ENCODE data around the gene CRYBA1. TPM values are rescaled to one million over a fixed set of nuclear protein-coding genes. Genes with fewer than 3 reads are reported as not detected.
"Not testable (repeated sequence)": the region's sequence is repeated elsewhere in the genome, so short reads cannot be mapped to it uniquely, and the experiment has no call there.

CRYBA1 gene
- not detected for polyA plus RNA-seq
- long read RNA-seq, donor 1 = 0 reads
- long read RNA-seq, donor 2 = 0 reads
- long read RNA-seq, donor 3 = 0 reads
- long read RNA-seq, donor 4 = 0 reads
- long read RNA-seq, donor 5 = 0 reads
- long read RNA-seq, donor 6 = 0 reads
- long read RNA-seq, donor 7 = 0 reads
- long read RNA-seq, donor 8 = 0 reads
- long read RNA-seq, donor 9 = 0 reads
- long read RNA-seq, donor 10 = 0 reads
- long read RNA-seq, donor 11 = 0 reads

GRCh38 chr17:29246628-29247027 is at the start of gene CRYBA1:
Gene CRYBA1, plus strand, starts transcription at chr17:29246859. Its CDS starts 5 bp downstream, at chr17:29246864.
- no peaks in the 10 kb centered on the region for H3K4me1 ChIP-seq (ENCODE audit: control insufficient read depth, insufficient read depth, low read length)
- no peaks in the 10 kb centered on the region for H3K36me3 ChIP-seq (ENCODE audit: control insufficient read depth, insufficient read depth, low read length)
- no CpG with 5 or more reads among the region's 1 CpG for WGBS (ENCODE audit: insufficient coverage, low lambda C conversion rate)
- H3K4me3 ChIP-seq (ENCODE audit: low read length) = no peak within 1 kb of the TSS
- H3K27ac ChIP-seq (ENCODE audit: low read length) = no peak within 1 kb of the TSS
- no peaks in the 10 kb centered on the region for H3K27me3 ChIP-seq (ENCODE audit: control insufficient read depth, insufficient read depth, low read length)
- no peaks in the 10 kb centered on the region for H3K9me3 ChIP-seq (ENCODE audit: control insufficient read depth, low read depth, low read length)
- DNase-seq = no peak

- Histone ChIP-seq H3K4me1 (ENCODE audit: control insufficient read depth, insufficient read depth, low read length) (no peaks in the 10 kb centered on the region), H3K27me3 (ENCODE audit: control insufficient read depth, insufficient read depth, low read length) (no peaks in the 10 kb centered on the region), H3K36me3 (ENCODE audit: control insufficient read depth, insufficient read depth, low read length) (no peaks in the 10 kb centered on the region), H3K9me3 (ENCODE audit: control insufficient read depth, low read depth, low read length) (no peaks in the 10 kb centered on the region), H3K27ac (ENCODE audit: low read length) (no peak overlapping the region), H3K4me3 (ENCODE audit: low read length) (no peak overlapping the region)
- WGBS (ENCODE audit: insufficient coverage, low lambda C conversion rate) = no CpG with 5 or more reads among the region's 16 CpGs
- DNase-seq = no peak
Measured at GRCh38 chr17:29197516-29198272, 49.0 kb upstream of the CRYBA1 start.

GRCh38 chr17:29204068-29204804 is 42.4 kb upstream of the CRYBA1 start:
- not testable (repeated sequence) for H3K36me3 ChIP-seq (ENCODE audit: control insufficient read depth, insufficient read depth, low read length); DNase-seq; H3K4me3 ChIP-seq (ENCODE audit: low read length); H3K4me1 ChIP-seq (ENCODE audit: control insufficient read depth, insufficient read depth, low read length); H3K27me3 ChIP-seq (ENCODE audit: control insufficient read depth, insufficient read depth, low read length); H3K9me3 ChIP-seq (ENCODE audit: control insufficient read depth, low read depth, low read length); H3K27ac ChIP-seq (ENCODE audit: low read length)
- 100% methylated on average over 2 of the region's 16 CpGs for WGBS (ENCODE audit: insufficient coverage, low lambda C conversion rate)

- no peaks in the 10 kb centered on the region for H3K9me3 ChIP-seq (ENCODE audit: control insufficient read depth, low read depth, low read length)
- H3K4me3 ChIP-seq (ENCODE audit: low read length) = no peak overlapping the region
- WGBS (ENCODE audit: insufficient coverage, low lambda C conversion rate) = 60% methylated on average over 1 of the region's 2 CpGs
- no peak overlapping the region for H3K27ac ChIP-seq (ENCODE audit: low read length)
- H3K27me3 ChIP-seq (ENCODE audit: control insufficient read depth, insufficient read depth, low read length) = no peaks in the 10 kb centered on the region
- no peaks in the 10 kb centered on the region for H3K4me1 ChIP-seq (ENCODE audit: control insufficient read depth, insufficient read depth, low read length)
- DNase-seq = no peak
- no peaks in the 10 kb centered on the region for H3K36me3 ChIP-seq (ENCODE audit: control insufficient read depth, insufficient read depth, low read length)
Measured at GRCh38 chr17:29205047-29205446, 41.6 kb upstream of the CRYBA1 start.

GRCh38 chr17:29207975-29208374 is 38.7 kb upstream of the CRYBA1 start:
- H3K27ac ChIP-seq (ENCODE audit: low read length) = no peak overlapping the region
- no peaks in the 10 kb centered on the region for H3K27me3 ChIP-seq (ENCODE audit: control insufficient read depth, insufficient read depth, low read length)
- H3K36me3 ChIP-seq (ENCODE audit: control insufficient read depth, insufficient read depth, low read length) = no peaks in the 10 kb centered on the region
- H3K9me3 ChIP-seq (ENCODE audit: control insufficient read depth, low read depth, low read length) = no peaks in the 10 kb centered on the region
- no peak for DNase-seq
- H3K4me1 ChIP-seq (ENCODE audit: control insufficient read depth, insufficient read depth, low read length) = no peaks in the 10 kb centered on the region
- WGBS (ENCODE audit: insufficient coverage, low lambda C conversion rate) = 60% methylated on average over 1 of the region's 2 CpGs
- H3K4me3 ChIP-seq (ENCODE audit: low read length) = no peak overlapping the region

GRCh38 chr17:29209073-29209472 is 37.6 kb upstream of the CRYBA1 start:
- H3K4me1 ChIP-seq (ENCODE audit: control insufficient read depth, insufficient read depth, low read length) = no peaks in the 10 kb centered on the region
- no peaks in the 10 kb centered on the region for H3K27me3 ChIP-seq (ENCODE audit: control insufficient read depth, insufficient read depth, low read length)
- H3K36me3 ChIP-seq (ENCODE audit: control insufficient read depth, insufficient read depth, low read length) = no peaks in the 10 kb centered on the region
- WGBS (ENCODE audit: insufficient coverage, low lambda C conversion rate) = 67% methylated on average over 1 of the region's 5 CpGs
- no peaks in the 10 kb centered on the region for H3K9me3 ChIP-seq (ENCODE audit: control insufficient read depth, low read depth, low read length)
- H3K27ac ChIP-seq (ENCODE audit: low read length) = no peak overlapping the region
- no peak for DNase-seq
- H3K4me3 ChIP-seq (ENCODE audit: low read length) = no peak overlapping the region

- DNase-seq = no peak
- no peak overlapping the region for H3K4me3 ChIP-seq (ENCODE audit: low read length)
- H3K9me3 ChIP-seq (ENCODE audit: control insufficient read depth, low read depth, low read length) = no peaks in the 10 kb centered on the region
- H3K4me1 ChIP-seq (ENCODE audit: control insufficient read depth, insufficient read depth, low read length) = no peaks in the 10 kb centered on the region
- no peaks in the 10 kb centered on the region for H3K27me3 ChIP-seq (ENCODE audit: control insufficient read depth, insufficient read depth, low read length)
- no peak overlapping the region for H3K27ac ChIP-seq (ENCODE audit: low read length)
- WGBS (ENCODE audit: insufficient coverage, low lambda C conversion rate) = no CpG with 5 or more reads among the region's 2 CpGs
- H3K36me3 ChIP-seq (ENCODE audit: control insufficient read depth, insufficient read depth, low read length) = no peaks in the 10 kb centered on the region
Measured at GRCh38 chr17:29210879-29211278, 35.8 kb upstream of the CRYBA1 start.

- Histone ChIP-seq H3K9me3 (ENCODE audit: control insufficient read depth, low read depth, low read length) (no peaks in the 10 kb centered on the region), H3K4me3 (ENCODE audit: low read length) (no peak overlapping the region), H3K27ac (ENCODE audit: low read length) (no peak overlapping the region), H3K4me1 (ENCODE audit: control insufficient read depth, insufficient read depth, low read length) (no peaks in the 10 kb centered on the region), H3K27me3 (ENCODE audit: control insufficient read depth, insufficient read depth, low read length) (no peaks in the 10 kb centered on the region), H3K36me3 (ENCODE audit: control insufficient read depth, insufficient read depth, low read length) (no peaks in the 10 kb centered on the region)
- DNase-seq = no peak
- WGBS (ENCODE audit: insufficient coverage, low lambda C conversion rate) = no CpG with 5 or more reads among the region's 1 CpG
Measured at GRCh38 chr17:29212094-29212631, 34.5 kb upstream of the CRYBA1 start.

- Histone ChIP-seq H3K9me3 (ENCODE audit: control insufficient read depth, low read depth, low read length) (no peaks in the 10 kb centered on the region), H3K27me3 (ENCODE audit: control insufficient read depth, insufficient read depth, low read length) (no peaks in the 10 kb centered on the region), H3K36me3 (ENCODE audit: control insufficient read depth, insufficient read depth, low read length) (no peaks in the 10 kb centered on the region), H3K4me1 (ENCODE audit: control insufficient read depth, insufficient read depth, low read length) (no peaks in the 10 kb centered on the region), H3K4me3 (ENCODE audit: low read length) (no peak overlapping the region), H3K27ac (ENCODE audit: low read length) (no peak overlapping the region)
- no peak for DNase-seq
- WGBS (ENCODE audit: insufficient coverage, low lambda C conversion rate) = 60% methylated on average over 1 of the region's 5 CpGs
Measured at GRCh38 chr17:29212681-29213121, 34.0 kb upstream of the CRYBA1 start.
